WI38 (cell line): ENCODE data around the gene FBXO30.

ENCODE experiments used
- H3K4me3 ChIP-seq: 2 replicates; pipeline ENCODE4 v1.5.1; 2011; ENCODE audit warnings: low read depth, mild to moderate bottlenecking, control low read depth, low read length
- TF ChIP-seq, protein P1 (sequence below): IDR thresholded peaks from 2 replicates; pipeline ENCODE4 v1.5.1; 2012; ENCODE audit warnings: low read depth, mild to moderate bottlenecking, control low read depth, low read length

The FBXO30 gene

DNA sequence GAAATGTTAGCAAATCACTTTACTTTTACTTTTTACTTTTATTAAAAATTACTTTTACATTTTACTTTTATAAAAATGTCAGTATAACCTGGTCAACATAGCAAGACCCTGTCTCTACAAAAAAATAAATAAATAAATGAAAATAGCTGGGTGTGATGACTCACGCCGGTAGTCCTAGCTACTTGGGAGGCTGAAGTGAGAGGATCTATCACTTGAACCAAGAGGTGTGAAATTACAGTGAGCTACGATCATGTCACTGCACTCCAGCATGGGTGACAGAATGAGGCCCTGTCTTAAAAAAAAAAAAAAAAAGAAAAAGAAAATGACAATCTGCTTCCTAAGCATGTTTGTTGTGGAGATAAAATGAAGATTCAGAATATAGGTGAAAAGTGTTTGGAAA lies 31.0 kb upstream of the FBXO30 start:
- no peak overlapping the region for H3K4me3 ChIP-seq
- TF ChIP-seq, protein P1, sequence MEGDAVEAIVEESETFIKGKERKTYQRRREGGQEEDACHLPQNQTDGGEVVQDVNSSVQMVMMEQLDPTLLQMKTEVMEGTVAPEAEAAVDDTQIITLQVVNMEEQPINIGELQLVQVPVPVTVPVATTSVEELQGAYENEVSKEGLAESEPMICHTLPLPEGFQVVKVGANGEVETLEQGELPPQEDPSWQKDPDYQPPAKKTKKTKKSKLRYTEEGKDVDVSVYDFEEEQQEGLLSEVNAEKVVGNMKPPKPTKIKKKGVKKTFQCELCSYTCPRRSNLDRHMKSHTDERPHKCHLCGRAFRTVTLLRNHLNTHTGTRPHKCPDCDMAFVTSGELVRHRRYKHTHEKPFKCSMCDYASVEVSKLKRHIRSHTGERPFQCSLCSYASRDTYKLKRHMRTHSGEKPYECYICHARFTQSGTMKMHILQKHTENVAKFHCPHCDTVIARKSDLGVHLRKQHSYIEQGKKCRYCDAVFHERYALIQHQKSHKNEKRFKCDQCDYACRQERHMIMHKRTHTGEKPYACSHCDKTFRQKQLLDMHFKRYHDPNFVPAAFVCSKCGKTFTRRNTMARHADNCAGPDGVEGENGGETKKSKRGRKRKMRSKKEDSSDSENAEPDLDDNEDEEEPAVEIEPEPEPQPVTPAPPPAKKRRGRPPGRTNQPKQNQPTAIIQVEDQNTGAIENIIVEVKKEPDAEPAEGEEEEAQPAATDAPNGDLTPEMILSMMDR, result no peak

- H3K4me3 ChIP-seq, result no peak overlapping the region
- TF ChIP-seq, protein P1, result no peak
These were observed 30.4 kb upstream of the FBXO30 start for GRCh38 chr6:145844933-145845540.

DNA sequence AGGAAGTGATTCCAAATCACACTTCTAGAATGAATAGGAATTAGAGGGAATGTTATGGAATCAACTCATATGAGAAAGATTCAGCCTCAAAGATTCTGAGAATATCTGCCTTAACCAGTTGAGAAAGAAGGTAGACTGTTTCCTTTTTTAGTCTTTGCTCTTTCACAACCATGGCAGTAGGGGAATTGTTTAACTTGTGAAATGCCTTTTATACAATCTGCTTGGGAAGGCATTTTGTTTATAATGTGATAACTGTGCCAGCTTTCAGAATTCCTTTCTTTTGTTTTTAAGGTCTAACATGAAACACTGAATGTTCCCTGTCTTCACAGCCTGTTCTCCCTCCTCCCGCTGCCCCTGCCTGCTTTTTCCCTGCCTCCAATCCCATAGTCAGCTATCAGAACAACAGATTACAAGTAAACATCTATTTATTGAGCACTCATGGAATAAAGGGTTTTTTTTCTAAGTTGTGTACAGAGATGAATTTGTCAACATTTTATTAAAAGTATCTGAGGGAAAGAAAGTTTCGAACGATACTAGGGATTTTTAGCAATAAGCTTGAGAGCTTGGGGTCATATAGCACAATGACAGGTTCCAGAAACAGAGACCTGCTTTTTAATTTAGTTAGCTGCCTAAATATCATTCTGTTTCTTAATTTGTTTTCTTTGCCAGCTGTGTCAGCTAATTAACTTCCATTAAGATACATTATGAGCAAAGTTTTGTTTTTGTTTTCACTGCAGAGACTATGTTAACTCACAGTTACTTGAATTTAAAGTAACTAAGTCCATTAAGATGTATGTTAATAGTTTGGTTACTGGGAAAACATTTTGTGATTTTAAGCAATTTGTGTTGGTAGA lies 28.3 kb upstream of the FBXO30 start:
- TF ChIP-seq, protein P1, result no peak
- H3K4me3 ChIP-seq, result no peak overlapping the region

GRCh38 chr6:145841668-145842067 lies 27.1 kb upstream of the FBXO30 start:
- no peak overlapping the region for H3K4me3 ChIP-seq
- TF ChIP-seq, protein P1, result no peak

GRCh38 chr6:145839653-145840052 lies 25.1 kb upstream of the FBXO30 start:
- TF ChIP-seq, protein P1, result no peak

GRCh38 chr6:145838305-145838704 lies 23.7 kb upstream of the FBXO30 start:
- no peak overlapping the region for H3K4me3 ChIP-seq
- TF ChIP-seq, protein P1, result no peak

More at GRCh38 chr6:145839653-145840052, 25.1 kb upstream of the FBXO30 start:
- no peak overlapping the region for H3K4me3 ChIP-seq

DNA sequence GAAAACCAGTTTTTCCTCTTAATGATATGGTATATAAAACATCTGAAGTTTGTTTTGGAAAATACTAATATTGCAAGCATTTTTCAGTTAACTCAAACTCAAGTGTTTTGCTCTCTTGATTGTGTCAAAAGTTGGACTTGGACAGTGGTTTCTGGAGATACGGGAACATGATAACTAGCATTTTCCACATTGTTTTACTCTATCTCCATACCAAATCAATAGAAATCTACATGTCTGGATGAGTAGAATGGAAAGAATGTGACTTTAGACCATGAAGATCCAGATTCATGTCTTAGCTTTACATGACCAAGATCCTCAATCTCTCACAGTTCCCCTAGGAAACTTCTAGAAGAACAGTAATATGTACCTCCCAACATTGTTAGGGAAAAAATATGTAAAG lies 22.2 kb upstream of the FBXO30 start:
- H3K4me3 ChIP-seq, result no peak overlapping the region
- TF ChIP-seq, protein P1, result no peak
